K562 (cell line): ENCODE data around the gene CLCN1. TPM values are rescaled to one million over a fixed set of nuclear protein-coding genes. Genes with fewer than 3 reads are reported as not detected.

ENCODE experiments used
- ATAC-seq: fragments of 200-7000 bp; cut with Tn5 transposase; 3 replicates; pipeline ENCODE4 v1.9.1; 2020; ENCODE audit warnings: moderate library complexity
- BruUV-seq: library from RNA; stranded (reverse); fragments of 400-500 nt; replicated peaks from 2 replicates; lab custom pipeline; 2021; lab: Mats Ljungman, UMichigan
- CTCF ChIA-PET: fragments of 300-600 bp; formaldehyde crosslinking; extraction: SDS; loops from one replicate; lab custom pipeline; 2021; ENCODE audit warnings: low intra/inter-chr PET ratio; lab: Yijun Ruan, JAX
- POLR2A ChIA-PET: fragments of 300-600, 350-650 bp; sonication (Branson Sonifier 250); formaldehyde crosslinking; extraction: SDS; loops from one replicate; lab custom pipeline; 2021; ENCODE audit warnings: antibody characterized with exemption, inconsistent platforms; lab: Yijun Ruan, JAX
- DNase-seq, 4 experiments: peaks; one replicate each; pipeline versions ENCODE4 v3.0.0 to v3.0.0-alpha.2; 2011 to 2018; ENCODE audit warnings: low spot score in 3 of 4, mixed read lengths in 3 of 4; ENCODE audit errors: extremely low read depth in 1 of 4
- FAIRE-seq: peaks from 2 replicates; lab custom pipeline; 2011; peaks lifted over from hg19 to GRCh38; lab: Jason Lieb, UNC
- H2AFZ ChIP-seq: 2 replicates; pipeline ENCODE4 v1.6.0; 2011; ENCODE audit warnings: low read depth, low read length, control low read depth, inconsistent platforms
- H3K27ac ChIP-seq: fragments of 200-600 bp; 3 replicates; pipeline ENCODE4 v1.8.0; 2011; ENCODE audit warnings: low read depth, mild to moderate bottlenecking, control low read depth, inconsistent platforms, low read length, moderate library complexity, mixed read lengths; ENCODE audit errors: extremely low read depth
- H3K27me3 ChIP-seq, 2 experiments: fragments of 300-600 bp in 1 of 2; 2 replicates in 1 of 2; 3 replicates in 1 of 2; pipeline versions ENCODE4 v1.6.0 to v1.8.0; 2011; ENCODE audit warnings: inconsistent platforms in 2 of 2, low read length in 2 of 2, mild to moderate bottlenecking in 1 of 2, mixed read lengths in 1 of 2, moderate library complexity in 1 of 2; ENCODE audit not compliant: control insufficient read depth in 2 of 2, insufficient read depth in 2 of 2
- H3K36me3 ChIP-seq: fragments of 300-600 bp; 3 replicates; pipeline ENCODE4 v1.8.0; 2011; ENCODE audit warnings: mild to moderate bottlenecking, low read length, inconsistent platforms; ENCODE audit not compliant: control insufficient read depth, insufficient read depth
- H3K4me1 ChIP-seq, 2 experiments: fragments of 200-600 bp in 1 of 2; replicated peaks in 1 of 2; 2 replicates in 1 of 2; 3 replicates in 1 of 2; pipeline versions ENCODE4 v1.5.1 to v1.8.0; 2011; ENCODE audit warnings: inconsistent platforms in 2 of 2, low read length in 2 of 2, mild to moderate bottlenecking in 1 of 2, mixed read lengths in 1 of 2, moderate library complexity in 1 of 2; ENCODE audit not compliant: control insufficient read depth in 2 of 2, insufficient read depth in 2 of 2
- H3K4me2 ChIP-seq: 2 replicates; pipeline ENCODE4 v1.6.1; 2011; ENCODE audit warnings: low read length, control low read depth, inconsistent platforms, mixed read lengths; ENCODE audit not compliant: insufficient read depth
- H3K4me3 ChIP-seq: fragments of 200-600 bp; sonication (generic), shearing (Covaris generic); 2 replicates; pipeline ENCODE4 v1.5.1; 2016; ENCODE audit warnings: control low read depth, inconsistent platforms
- H3K79me2 ChIP-seq: fragments of 200-600 bp; 3 replicates; pipeline ENCODE4 v1.8.0; 2011; ENCODE audit warnings: low read length, inconsistent platforms; ENCODE audit not compliant: control insufficient read depth, insufficient read depth
- H3K9ac ChIP-seq, 2 experiments: 2 replicates each; pipeline versions ENCODE4 v1.6.0 to v1.6.1; 2011; ENCODE audit warnings: low read depth in 2 of 2, low read length in 2 of 2, control low read depth in 1 of 2, inconsistent platforms in 1 of 2, mild to moderate bottlenecking in 1 of 2, mixed read lengths in 1 of 2; ENCODE audit not compliant: insufficient read depth in 1 of 2
- H3K9me1 ChIP-seq: one replicate; pipeline ENCODE4 v1.6.0; 2011; ENCODE audit warnings: inconsistent platforms, mild to moderate bottlenecking, low read length, moderate library complexity; ENCODE audit not compliant: control insufficient read depth, insufficient read depth
- H3K9me3 ChIP-seq: replicated peaks from 2 replicates; pipeline ENCODE4 v1.5.1; 2011; ENCODE audit warnings: low read depth, low read length, inconsistent platforms; ENCODE audit not compliant: control insufficient read depth, insufficient read depth
- H4K20me1 ChIP-seq: replicated peaks from 2 replicates; pipeline ENCODE4 v1.6.1; 2011; ENCODE audit warnings: low read length, inconsistent platforms, mixed read lengths; ENCODE audit not compliant: control insufficient read depth, insufficient read depth
- HES1 ChIP-seq: fragments of 450-650 bp; IDR thresholded peaks from 2 replicates; pipeline ENCODE4 v1.6.1; 2016; ENCODE audit warnings: low read depth, mild to moderate bottlenecking, moderate library complexity
- VEZF1 ChIP-seq: fragments of 200-800 bp; sonication (Bioruptor generic); IDR thresholded peaks from 2 replicates; pipeline ENCODE4 v1.6.1; 2017; ENCODE audit warnings: missing genetic modification characterization, missing compliant biosample characterization
- WGBS: fragments of 100-300 bp; shearing (Covaris generic); methylation state at CpG from one replicate; pipeline ENCODE4 v1.1.6; 2016; ENCODE audit warnings: low coverage, mixed read lengths; ENCODE audit not compliant: insufficient coverage; ENCODE audit errors: missing lambda C conversion rate; 5-methylcytosine and 5-hydroxymethylcytosine counted together
- in situ Hi-C: fragments of 300-500 bp; cut with MboI; formaldehyde crosslinking; loops from 4 replicates; pipeline ENCODE4 v1.15.0; 2018; ENCODE audit warnings: inconsistent platforms, mixed read lengths
- intact Hi-C: fragments of 100-400 bp; cut with micrococcal nuclease; formaldehyde crosslinking; loops from 2 replicates; pipeline ENCODE4 v1.14.2; 2022
- polyA plus RNA-seq, 8 experiments: library from polyadenylated mRNA; depleted of rRNA in 4 of 8; stranded (reverse) in 5 of 8; unstranded in 3 of 8; fragments of >200 nt; fragmentation: Nextera tagmentation in 2 of 8; fragmentation: Illumina TruSeq in 1 of 8; extraction: Ambion mirVana in 2 of 8; extraction: Trizol in 1 of 8; gene quantifications; 2 replicates each; pipeline versions ENCODE4 v1.2.1 to v1.2.3, GENCODE V29; 2011 to 2014; ENCODE audit warnings: inconsistent platforms in 1 of 8, missing spikeins in 1 of 8
- total RNA-seq, 7 experiments: library from RNA; depleted of rRNA in 6 of 7; stranded (reverse); fragments of >200 nt in 6 of 7; fragmentation: Illumina TruSeq in 2 of 7; extraction: Trizol in 2 of 7; gene quantifications; 2 replicates each; pipeline versions ENCODE4 v1.2.1 to v1.2.3, GENCODE V29; 2011 to 2021; ENCODE audit warnings: low replicate concordance in 1 of 7

CLCN1 gene
- total and polyA plus RNA-seq, 9 of the 15 experiments (the other 6 are each of a cell fraction or from before 2014, with no cell fraction given) = 0.01 to 0.11 (median 0.04) TPM; not detected in 4

- CTCF ChIA-PET = no interaction called here
- DNase-seq (peak in 3 of 4 experiments; percentile 45 to 55 (median 53)), FAIRE-seq (no peak), ATAC-seq (no peak)
- H3K4me1 ChIP-seq = peaks cover 0 to 17% of the 10 kb centered on the region in 2 experiments; a peak in 2 of 5 replicates
- no peaks in the 10 kb centered on the region for H3K79me2 ChIP-seq
- 8% methylated on average over 13 of the region's 19 CpGs for WGBS
- no peak overlapping the region for H3K4me3 ChIP-seq
- peaks cover 74 to 75% of the 10 kb centered on the region in 2 experiments for H3K27me3 ChIP-seq
- H3K9me3 ChIP-seq = no peaks in the 10 kb centered on the region
- H3K27ac ChIP-seq = no peak overlapping the region
- BruUV-seq = no TSS peak
- in situ Hi-C loops = no loop called here
- no peak overlapping the region for H3K4me2 ChIP-seq
- intact Hi-C loops = no loop called here
- no peaks in the 10 kb centered on the region for H3K36me3 ChIP-seq
- POLR2A ChIA-PET = interaction anchor here (1.7 kb wide), 1 partner anchor 12 kb away, joined by 7 read pairs; no protein-coding TSS in a partner anchor
- H4K20me1 ChIP-seq = peaks cover 9% of the 10 kb centered on the region; the same call in 1 of the 2 replicates
- H2AFZ ChIP-seq = no peak overlapping the region
- H3K9ac ChIP-seq = no peak overlapping the region
- peaks cover 3% of the 10 kb centered on the region for H3K9me1 ChIP-seq
- TF ChIP-seq HES1 = no peak
- peak; percentile 34; the same call in 1 of the 2 replicates for TF ChIP-seq VEZF1 (CRISPR knock-in tag)
- TF ChIP-seq, all 486 proteins: peak for 1
Observed at GRCh38 chr7:143360788-143361551, 45.1 kb downstream of the CLCN1 start.
